H1 (cell line): ENCODE measurements around the gene ATP5ME. TPM values are rescaled to one million over a fixed set of nuclear protein-coding genes. Genes with fewer than 3 reads are reported as not detected.

Source experiments
- CTCF ChIA-PET: fragments of 300-600 bp; sonication (Branson Sonifier 250); formaldehyde crosslinking; loops from one replicate; lab custom pipeline; 2021; ENCODE audit not compliant: partially characterized antibody; lab: Charles Lee
- POLR2A ChIA-PET: fragments of 300-600 bp; sonication (Branson Sonifier 250); formaldehyde crosslinking; loops from one replicate; lab custom pipeline; 2021; ENCODE audit warnings: inconsistent platforms; ENCODE audit not compliant: partially characterized antibody; lab: Charles Lee
- DNase-seq, 2 experiments: peaks; one replicate each; pipeline versions ENCODE4 v3.0.0 to v3.0.0-alpha.2; 2010 to 2022; ENCODE audit warnings: low spot score in 2 of 2, low read depth in 1 of 2, mixed read lengths in 1 of 2
- FAIRE-seq: peaks from 2 replicates; lab custom pipeline; 2011; peaks lifted over from hg19 to GRCh38; lab: Jason Lieb, UNC
- H2AFZ ChIP-seq: 2 replicates; pipeline ENCODE4 v1.8.1; 2012; ENCODE audit warnings: low read length, inconsistent platforms
- H2AK5ac ChIP-seq: 2 replicates; pipeline ENCODE4 v1.6.1; 2013; ENCODE audit warnings: low read depth, low read length
- H2BK120ac ChIP-seq: replicated peaks from 2 replicates; pipeline ENCODE3; 2013; ENCODE audit warnings: low read depth, low read length, inconsistent platforms
- H2BK12ac ChIP-seq: 2 replicates; pipeline ENCODE4 v1.6.1; 2013; ENCODE audit warnings: low read depth, low read length
- H2BK15ac ChIP-seq: 2 replicates; pipeline ENCODE4 v1.6.1; 2013; ENCODE audit warnings: low read length
- H2BK20ac ChIP-seq: 2 replicates; pipeline ENCODE4 v1.6.1; 2013; ENCODE audit warnings: low read length
- H2BK5ac ChIP-seq: 2 replicates; pipeline ENCODE4 v1.6.1; 2013; ENCODE audit warnings: low read depth, low read length
- H3K14ac ChIP-seq: 2 replicates; pipeline ENCODE4 v1.6.1; 2013; ENCODE audit warnings: inconsistent platforms; ENCODE audit not compliant: insufficient read length
- H3K18ac ChIP-seq: 2 replicates; pipeline ENCODE4 v1.6.1; 2013; ENCODE audit warnings: low read length; ENCODE audit errors: extremely low read depth
- H3K23ac ChIP-seq: 2 replicates; pipeline ENCODE4 v1.6.1; 2013; ENCODE audit warnings: inconsistent platforms; ENCODE audit not compliant: insufficient read length
- H3K23me2 ChIP-seq: 2 replicates; pipeline ENCODE4 v1.6.1; 2013; ENCODE audit warnings: low read depth, low read length
- H3K27ac ChIP-seq: 2 replicates; pipeline ENCODE4 v1.6.1; 2011; ENCODE audit warnings: low read depth, low read length, inconsistent platforms
- H3K27me3 ChIP-seq, 4 experiments: replicated peaks in 1 of 4; 1 replicate in 1 of 4; 2 replicates in 3 of 4; pipeline versions ENCODE4 v1.6.1 to v1.8.1; 2011 to 2013; ENCODE audit warnings: low read length in 3 of 4, mild to moderate bottlenecking in 3 of 4, inconsistent platforms in 2 of 4, mixed read lengths in 2 of 4, moderate library complexity in 1 of 4; ENCODE audit not compliant: control insufficient read depth in 3 of 4, insufficient read depth in 3 of 4; ENCODE audit errors: extremely low read depth in 1 of 4
- H3K36me3 ChIP-seq, 4 experiments: 2 replicates each; pipeline versions ENCODE4 v1.6.1 to v1.8.1; 2011 to 2013; ENCODE audit warnings: mild to moderate bottlenecking in 4 of 4, low read length in 3 of 4, moderate library complexity in 2 of 4, control low read depth in 1 of 4, inconsistent platforms in 1 of 4; ENCODE audit not compliant: insufficient read depth in 4 of 4, control insufficient read depth in 2 of 4
- H3K4ac ChIP-seq: replicated peaks from 2 replicates; pipeline ENCODE3; 2013; ENCODE audit warnings: low read length, low read depth, mixed read lengths, inconsistent platforms; ENCODE audit not compliant: insufficient read length
- H3K4me1 ChIP-seq, 4 experiments: replicated peaks in 1 of 4; 1 replicate in 1 of 4; 2 replicates in 3 of 4; pipeline versions ENCODE4 v1.6.1 to v1.8.1; 2011 to 2013; ENCODE audit warnings: low read length in 3 of 4, inconsistent platforms in 2 of 4, mixed read lengths in 1 of 4; ENCODE audit not compliant: insufficient read depth in 4 of 4, control insufficient read depth in 3 of 4
- H3K4me2 ChIP-seq, 2 experiments: 2 replicates each; pipeline versions ENCODE4 v1.6.1 to v1.8.1; 2011 to 2013; ENCODE audit warnings: low read depth in 2 of 2, low read length in 2 of 2, control low read depth in 1 of 2, inconsistent platforms in 1 of 2, mild to moderate bottlenecking in 1 of 2; ENCODE audit not compliant: insufficient read depth in 1 of 2
- H3K4me3 ChIP-seq, 4 experiments: fragments of 200-600, 300-600 bp in 1 of 4; sonication (generic), shearing (Covaris generic), sonication (Bioruptor Twin) in 1 of 4; 2 replicates each; pipeline versions ENCODE4 v1.5.1 to v1.8.1; 2011 to 2016; ENCODE audit warnings: low read length in 4 of 4, low read depth in 3 of 4, control low read depth in 2 of 4, inconsistent platforms in 2 of 4, mild to moderate bottlenecking in 2 of 4, mixed read lengths in 1 of 4, moderate library complexity in 1 of 4; ENCODE audit not compliant: insufficient read depth in 2 of 4; ENCODE audit errors: extremely low read depth in 1 of 4
- H3K56ac ChIP-seq: replicated peaks from 2 replicates; pipeline ENCODE3; 2013; ENCODE audit warnings: low read depth, mild to moderate bottlenecking, mixed read lengths, low read length, inconsistent platforms; ENCODE audit not compliant: insufficient read length
- H3K79me1 ChIP-seq: 2 replicates; pipeline ENCODE4 v1.6.1; 2013; ENCODE audit warnings: low read depth, low read length, control low read depth
- H3K79me2 ChIP-seq, 2 experiments: 2 replicates each; pipeline versions ENCODE4 v1.6.1 to v1.8.1; 2012 to 2013; ENCODE audit warnings: low read length in 2 of 2, mild to moderate bottlenecking in 2 of 2, inconsistent platforms in 1 of 2; ENCODE audit not compliant: insufficient read depth in 2 of 2, control insufficient read depth in 1 of 2
- H3K9ac ChIP-seq, 4 experiments: replicated peaks in 1 of 4; 1 replicate in 1 of 4; 2 replicates in 3 of 4; pipeline versions ENCODE4 v1.6.1 to v1.8.1; 2011 to 2013; ENCODE audit warnings: low read depth in 3 of 4, low read length in 3 of 4, control low read depth in 2 of 4, mild to moderate bottlenecking in 2 of 4, moderate library complexity in 2 of 4, inconsistent platforms in 1 of 4; ENCODE audit errors: extremely low read depth in 1 of 4
- H3K9me3 ChIP-seq, 2 experiments: 2 replicates each; pipeline versions ENCODE4 v1.6.1 to v1.8.1; 2012 to 2013; ENCODE audit warnings: mild to moderate bottlenecking in 2 of 2, moderate library complexity in 2 of 2, control low read depth in 1 of 2, inconsistent platforms in 1 of 2, low read depth in 1 of 2, low read length in 1 of 2, mixed read lengths in 1 of 2; ENCODE audit not compliant: insufficient read depth in 2 of 2
- H4K20me1 ChIP-seq, 2 experiments: replicated peaks in 1 of 2; 2 replicates each; pipeline versions ENCODE3 to v1.8.1; 2011 to 2013; ENCODE audit warnings: inconsistent platforms in 2 of 2, low read length in 2 of 2, mild to moderate bottlenecking in 1 of 2; ENCODE audit not compliant: insufficient read depth in 2 of 2, control insufficient read depth in 1 of 2
- H4K5ac ChIP-seq: 2 replicates; pipeline ENCODE4 v1.6.1; 2013; ENCODE audit warnings: low read length, low read depth, mixed read lengths, inconsistent platforms; ENCODE audit not compliant: insufficient read length
- H4K8ac ChIP-seq: 2 replicates; pipeline ENCODE4 v1.8.0; 2013; ENCODE audit warnings: mild to moderate bottlenecking, moderate library complexity, low read length, inconsistent platforms; ENCODE audit not compliant: insufficient read depth; ENCODE audit errors: extremely low read depth
- H4K91ac ChIP-seq: replicated peaks from 2 replicates; pipeline ENCODE3; 2013; ENCODE audit warnings: low read length, mixed read lengths, inconsistent platforms; ENCODE audit not compliant: insufficient read length
- CHD1 ChIP-seq: IDR thresholded peaks from 2 replicates; pipeline ENCODE4 v1.6.1; 2012; ENCODE audit warnings: low read depth, low read length, improper control_type of control experiment
- CTBP2 ChIP-seq: IDR thresholded peaks from 2 replicates; pipeline ENCODE4 v1.7.0; 2011; ENCODE audit warnings: borderline replicate concordance, mild to moderate bottlenecking, moderate library complexity, mixed read lengths, low read length; ENCODE audit not compliant: insufficient read depth, insufficient read length
- CTCF ChIP-seq, 3 experiments: IDR thresholded peaks; 1 replicate in 2 of 3; 2 replicates in 1 of 3; pipeline versions ENCODE4 v1.5.1 to v1.6.1; 2011; ENCODE audit warnings: low read length in 3 of 3, mild to moderate bottlenecking in 3 of 3, inconsistent platforms in 2 of 3, low read depth in 1 of 3, moderate library complexity in 1 of 3; ENCODE audit not compliant: insufficient read depth in 1 of 3; ENCODE audit errors: control extremely low read depth in 1 of 3
- FOSL1 ChIP-seq: IDR thresholded peaks from 2 replicates; pipeline ENCODE4 v1.6.1; 2011; ENCODE audit warnings: mild to moderate bottlenecking, low read depth, low read length, moderate library complexity; ENCODE audit not compliant: insufficient read depth
- GTF2F1 ChIP-seq: IDR thresholded peaks from 2 replicates; pipeline ENCODE4 v1.6.1; 2012; ENCODE audit warnings: low read depth, low read length, improper control_type of control experiment, borderline replicate concordance
- KDM4A ChIP-seq: IDR thresholded peaks from one replicate; pipeline ENCODE4 v1.7.1; 2012; ENCODE audit warnings: low read depth, mild to moderate bottlenecking, moderate library complexity, low read length, inconsistent platforms; ENCODE audit not compliant: severe bottlenecking
- KDM5A ChIP-seq: fragments of 200-600 bp; IDR thresholded peaks from 2 replicates; pipeline ENCODE4 v1.7.1; 2012; ENCODE audit warnings: mild to moderate bottlenecking, low read length, inconsistent platforms, mixed read lengths
- SAP30 ChIP-seq: fragments of 300-600 bp; sonication (generic); IDR thresholded peaks from 2 replicates; pipeline ENCODE4 v1.7.1; 2012; ENCODE audit warnings: low read length, moderate library complexity, mild to moderate bottlenecking, inconsistent platforms; ENCODE audit not compliant: insufficient read depth, insufficient replicate concordance
- SIRT6 ChIP-seq: IDR thresholded peaks from one replicate; pipeline ENCODE4 v1.7.1; 2012; ENCODE audit warnings: low read length, inconsistent platforms
- SP2 ChIP-seq: IDR thresholded peaks from 2 replicates; pipeline ENCODE4 v1.6.1; 2012; ENCODE audit warnings: mild to moderate bottlenecking, low read length, inconsistent platforms
- SUZ12 ChIP-seq: fragments of 200-600 bp; sonication (generic); IDR thresholded peaks from 2 replicates; pipeline ENCODE4 v1.6.1; 2012; ENCODE audit warnings: mild to moderate bottlenecking, inconsistent platforms, low read length, moderate library complexity, mixed read lengths
- TAF1 ChIP-seq: IDR thresholded peaks from 2 replicates; pipeline ENCODE4 v1.6.1; 2011; ENCODE audit warnings: mild to moderate bottlenecking, low read depth, low read length
- WGBS, 2 experiments: shearing (Covaris generic) in 1 of 2; methylation state at CpG; one replicate each; pipeline versions ENCODE4 v1.1.6 to v1.1.7; 2013 to 2015; ENCODE audit warnings: low lambda C conversion rate in 2 of 2, mixed read lengths in 2 of 2, inconsistent platforms in 1 of 2, low coverage in 1 of 2, missing lambda C conversion rate in 1 of 2; ENCODE audit not compliant: insufficient replicate concordance in 2 of 2, insufficient coverage in 1 of 2, insufficient read length in 1 of 2; ENCODE audit errors: extremely low coverage in 1 of 2, missing lambda C conversion rate in 1 of 2; 5-methylcytosine and 5-hydroxymethylcytosine counted together
- polyA plus RNA-seq, 7 experiments: library from polyadenylated mRNA; depleted of rRNA in 3 of 7; stranded (reverse) in 5 of 7; unstranded in 2 of 7; fragments of >200 nt in 5 of 7; fragments of 200-250 nt in 2 of 7; gene quantifications; 1 replicate in 5 of 7; 2 replicates in 1 of 7; 4 replicates in 1 of 7; pipeline versions ENCODE4 v1.2.1 to v1.2.3, GENCODE V29; 2011 to 2013; ENCODE audit warnings: missing spikeins in 2 of 7, mixed read lengths in 2 of 7
- total RNA-seq: library from RNA; stranded (reverse); fragmentation: NEBNext Ultra II Directional; extraction: Animal tissue kit (Norgen Biotek cat#: 25700); gene quantifications from 2 replicates; pipeline ENCODE4 v1.2.1, GENCODE V29; 2021

The ATP5ME gene
- total and polyA plus RNA-seq, 2 of the 8 experiments (the other 6 are each of a cell fraction or from before 2014, with no cell fraction given), result 375 to 450 TPM

DNA sequence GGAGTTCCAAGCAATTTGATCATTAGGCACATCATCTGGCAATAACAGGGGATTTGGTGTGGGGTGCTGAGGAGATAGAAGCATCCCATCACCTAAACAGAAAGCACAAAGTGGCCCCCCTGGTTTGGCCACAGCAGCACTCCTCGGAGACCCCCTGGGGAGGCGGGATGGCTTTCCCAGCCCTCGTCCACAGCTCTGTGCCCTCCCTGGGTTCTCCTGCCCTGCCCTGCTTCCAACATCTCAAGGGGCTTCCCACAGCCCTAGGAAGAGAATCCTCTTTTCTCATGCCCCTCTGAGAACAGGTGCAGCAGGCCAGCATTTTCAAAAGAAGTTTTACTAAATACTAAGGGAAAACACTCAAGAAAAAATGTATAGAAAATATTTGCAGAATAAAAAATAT is 12.8 kb downstream of the ATP5ME start:
- no peak overlapping the region for H3K18ac ChIP-seq
- no peak overlapping the region for H3K56ac ChIP-seq
- CTCF ChIA-PET, result no interaction called here
- H2AFZ ChIP-seq, result no peak overlapping the region
- FAIRE-seq, result no peak
- peaks cover 0 to 20% of the 10 kb centered on the region in 2 experiments for H4K20me1 ChIP-seq
- TF ChIP-seq FOSL1 (no peak), KDM5A (no peak), SUZ12 (no peak), SIRT6 (no peak), CHD1 (no peak), TAF1 (no peak), CTCF (IDR thresholded peaks at IDR 0.05; ENCODE audit: control extremely low read depth in 1 of 3, insufficient read depth in 1 of 3, low read depth in 1 of 3, low read length in 3 of 3) (no peak), KDM4A (no peak), SAP30 (no peak), SP2 (no peak), CTBP2 (no peak), GTF2F1 (no peak)
- no peak overlapping the region for H4K8ac ChIP-seq
- no peak overlapping the region for H2BK15ac ChIP-seq
- no peak overlapping the region for H4K5ac ChIP-seq
- peaks cover 7% of the 10 kb centered on the region; the same call in 1 of the 2 replicates for H3K23me2 ChIP-seq
- no peak overlapping the region for H3K27ac ChIP-seq
- H2BK120ac ChIP-seq, result no peak overlapping the region
- no peak overlapping the region for H2BK20ac ChIP-seq
- no peaks in the 10 kb centered on the region; a peak in 1 of 7 replicates for H3K4me1 ChIP-seq
- H2AK5ac ChIP-seq, result no peak overlapping the region
- no peaks in the 10 kb centered on the region for H3K79me1 ChIP-seq
- H3K27me3 ChIP-seq, result no peaks in the 10 kb centered on the region
- H2BK12ac ChIP-seq, result no peak overlapping the region
- H3K4me2 ChIP-seq, result no peak overlapping the region
- H3K79me2 ChIP-seq, result no peaks in the 10 kb centered on the region
- POLR2A ChIA-PET, result no interaction called here
- no peaks in the 10 kb centered on the region; a peak in 1 of 8 replicates for H3K36me3 ChIP-seq
- no peak overlapping the region for H3K4ac ChIP-seq
- DNase-seq, result no peak
- H3K14ac ChIP-seq, result no peak overlapping the region
- no peak overlapping the region for H3K9ac ChIP-seq
- no peak overlapping the region for H3K23ac ChIP-seq
- 86% methylated on average over 3 of the region's 3 CpGs; no CpG with 5 or more reads in 1 of the 2 experiments for WGBS, 2 experiments
- H3K4me3 ChIP-seq, result no peak overlapping the region
- no peak overlapping the region for H2BK5ac ChIP-seq
- H4K91ac ChIP-seq, result no peak overlapping the region
- no peaks in the 10 kb centered on the region for H3K9me3 ChIP-seq
